Endodermal cell (in vitro differentiated cells): Measurements from ENCODE around the gene EML5. TPM values are rescaled to one million over a fixed set of nuclear protein-coding genes. Genes with fewer than 3 reads are reported as not detected.
"Not testable (repeated sequence)": the region's sequence is repeated elsewhere in the genome, so short reads cannot be mapped to it uniquely, and the experiment has no call there.

Experiments
- DNase-seq: peaks from one replicate; pipeline ENCODE4 v3.0.0-alpha.2; 2017
- H3K27ac ChIP-seq: 2 replicates; pipeline ENCODE4 v1.5.1; 2013; ENCODE audit warnings: mild to moderate bottlenecking, low read depth, low read length, moderate library complexity
- H3K27me3 ChIP-seq: 2 replicates; pipeline ENCODE4 v1.6.1; 2013; ENCODE audit warnings: mild to moderate bottlenecking, low read length, moderate library complexity; ENCODE audit not compliant: insufficient read depth, control insufficient read depth, poor library complexity, severe bottlenecking
- H3K36me3 ChIP-seq: 2 replicates; pipeline ENCODE4 v1.7.0; 2013; ENCODE audit warnings: mild to moderate bottlenecking, low read length, moderate library complexity; ENCODE audit not compliant: control insufficient read depth, insufficient read depth
- H3K4me1 ChIP-seq: one replicate; pipeline ENCODE4 v1.7.0; 2013; ENCODE audit warnings: low read length; ENCODE audit not compliant: control insufficient read depth, insufficient read depth
- H3K4me3 ChIP-seq: 2 replicates; pipeline ENCODE4 v1.5.1; 2013; ENCODE audit warnings: mild to moderate bottlenecking, low read length, moderate library complexity
- H3K9ac ChIP-seq: 2 replicates; pipeline ENCODE4 v1.6.1; 2013; ENCODE audit warnings: mild to moderate bottlenecking, low read length, moderate library complexity; ENCODE audit not compliant: poor library complexity, severe bottlenecking; ENCODE audit errors: extremely low read depth
- H3K9me3 ChIP-seq: 2 replicates; pipeline ENCODE4 v1.6.1; 2013; ENCODE audit warnings: mild to moderate bottlenecking, low read length, moderate library complexity; ENCODE audit not compliant: control insufficient read depth
- H3K27ac Mint-ChIP-seq: 2 replicates; pipeline ENCODE4 v1.8.0; 2020; ENCODE audit warnings: mixed read lengths
- H3K27me3 Mint-ChIP-seq: 2 replicates; pipeline ENCODE4 v1.8.0; 2021; ENCODE audit warnings: mild to moderate bottlenecking, mixed read lengths; ENCODE audit not compliant: insufficient read depth
- H3K36me3 Mint-ChIP-seq: 2 replicates; pipeline ENCODE4 v1.8.0; 2020; ENCODE audit warnings: low read depth, mixed read lengths
- H3K4me1 Mint-ChIP-seq: 2 replicates; pipeline ENCODE4 v1.8.0; 2020; ENCODE audit warnings: mixed read lengths
- H3K4me3 Mint-ChIP-seq: 2 replicates; pipeline ENCODE4 v1.8.0; 2020; ENCODE audit warnings: mild to moderate bottlenecking, moderate library complexity, mixed read lengths
- H3K9me3 Mint-ChIP-seq: 2 replicates; pipeline ENCODE4 v1.8.0; 2020; ENCODE audit warnings: mild to moderate bottlenecking, mixed read lengths
- WGBS, 2 experiments: methylation state at CpG; one replicate each; pipeline versions ENCODE4 v1.1.5 to v1.1.7; 2013; ENCODE audit warnings: missing lambda C conversion rate in 2 of 2, mixed read lengths in 1 of 2; ENCODE audit not compliant: insufficient coverage in 1 of 2, insufficient read length in 1 of 2; 5-methylcytosine and 5-hydroxymethylcytosine counted together
- total RNA-seq, 2 donors: library from RNA; stranded (reverse); fragmentation: NEBNext Ultra II Directional in 1 of 2; extraction: Animal tissue kit (Norgen Biotek cat#: 25700) in 1 of 2; gene quantifications; 2 replicates in 1 of 2; 3 replicates in 1 of 2; pipeline ENCODE4 v1.2.1, GENCODE V29; 2021
- TF ChIP-seq, protein P1 (sequence below): fragments of 200-600 bp; sonication (generic); conservative IDR thresholded peaks from 2 replicates; pipeline ENCODE4 v1.5.0; 2021; ENCODE audit warnings: antibody characterized with exemption, mild to moderate bottlenecking

EML5 gene
- total RNA-seq, 2 donors from 2014 or later, result 1.7 to 2.3 TPM

- DNase-seq, result no peak
- Mint-ChIP-seq H3K4me1 (peaks cover 3% of the 10 kb centered on the region), H3K4me3 (peak overlapping the region; percentile 69), H3K27ac (no peak overlapping the region), H3K36me3 (no peaks in the 10 kb centered on the region), H3K9me3 (peaks cover 7% of the 10 kb centered on the region), H3K27me3 (peaks cover 64% of the 10 kb centered on the region)
- no peak overlapping the region for H3K27ac ChIP-seq
- H3K9me3 ChIP-seq, result peaks cover 15% of the 10 kb centered on the region
- TF ChIP-seq, protein P1, sequence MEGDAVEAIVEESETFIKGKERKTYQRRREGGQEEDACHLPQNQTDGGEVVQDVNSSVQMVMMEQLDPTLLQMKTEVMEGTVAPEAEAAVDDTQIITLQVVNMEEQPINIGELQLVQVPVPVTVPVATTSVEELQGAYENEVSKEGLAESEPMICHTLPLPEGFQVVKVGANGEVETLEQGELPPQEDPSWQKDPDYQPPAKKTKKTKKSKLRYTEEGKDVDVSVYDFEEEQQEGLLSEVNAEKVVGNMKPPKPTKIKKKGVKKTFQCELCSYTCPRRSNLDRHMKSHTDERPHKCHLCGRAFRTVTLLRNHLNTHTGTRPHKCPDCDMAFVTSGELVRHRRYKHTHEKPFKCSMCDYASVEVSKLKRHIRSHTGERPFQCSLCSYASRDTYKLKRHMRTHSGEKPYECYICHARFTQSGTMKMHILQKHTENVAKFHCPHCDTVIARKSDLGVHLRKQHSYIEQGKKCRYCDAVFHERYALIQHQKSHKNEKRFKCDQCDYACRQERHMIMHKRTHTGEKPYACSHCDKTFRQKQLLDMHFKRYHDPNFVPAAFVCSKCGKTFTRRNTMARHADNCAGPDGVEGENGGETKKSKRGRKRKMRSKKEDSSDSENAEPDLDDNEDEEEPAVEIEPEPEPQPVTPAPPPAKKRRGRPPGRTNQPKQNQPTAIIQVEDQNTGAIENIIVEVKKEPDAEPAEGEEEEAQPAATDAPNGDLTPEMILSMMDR, result no peak
- H3K9ac ChIP-seq, result no peak overlapping the region
- peak overlapping the region; percentile 87 for H3K4me3 ChIP-seq
- no peaks in the 10 kb centered on the region for H3K36me3 ChIP-seq
- 72 to 100% methylated on average over 1 to 3 of the region's 3 CpGs for WGBS, 2 experiments
- peaks cover 53% of the 10 kb centered on the region for H3K27me3 ChIP-seq
- H3K4me1 ChIP-seq, result no peaks in the 10 kb centered on the region
Measured at GRCh38 chr14:88791252-88791621, 1.5 kb downstream of the EML5 start.

DNA sequence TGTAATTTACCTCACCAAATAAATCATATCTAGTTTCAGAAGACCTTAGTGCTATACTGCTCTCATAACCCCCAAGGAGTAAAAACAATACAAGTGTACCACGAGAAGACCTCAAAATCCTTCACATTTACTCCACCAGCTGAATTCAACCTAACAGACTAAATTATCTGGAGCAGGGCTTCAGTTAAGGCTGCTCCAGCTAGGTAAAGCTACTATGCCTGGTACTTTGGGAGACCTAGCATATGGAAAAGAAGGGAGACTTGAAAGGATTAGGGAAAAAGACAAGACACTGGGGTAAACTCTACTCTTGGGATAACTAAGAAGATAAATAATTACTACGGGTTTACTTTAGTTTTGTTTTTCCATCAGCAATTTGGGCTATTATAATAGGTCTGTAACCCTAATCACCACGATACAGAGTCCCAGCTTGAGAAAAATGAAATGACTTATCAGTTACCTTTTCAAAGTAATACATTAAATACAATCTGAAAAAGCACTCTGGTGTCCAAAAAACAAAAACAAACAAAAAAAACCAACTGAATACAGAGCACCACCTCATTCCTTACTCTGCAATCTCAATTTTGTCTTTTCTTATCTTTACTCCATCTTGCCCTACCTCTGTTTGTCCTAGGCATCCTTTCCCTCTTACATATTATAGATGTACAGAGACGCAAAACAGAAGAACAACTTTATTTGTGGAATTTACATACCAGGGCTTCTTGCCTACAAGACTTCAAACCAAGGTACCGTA lies 2.1 kb downstream of the EML5 start:
- Mint-ChIP-seq H3K9me3 (peaks cover 11% of the 10 kb centered on the region), H3K36me3 (no peaks in the 10 kb centered on the region), H3K4me3 (no peak overlapping the region), H3K27ac (no peak overlapping the region), H3K27me3 (peaks cover 64% of the 10 kb centered on the region), H3K4me1 (peaks cover 6% of the 10 kb centered on the region)
- no peak overlapping the region for H3K9ac ChIP-seq
- H3K4me1 ChIP-seq, result no peaks in the 10 kb centered on the region
- no peaks in the 10 kb centered on the region for H3K36me3 ChIP-seq
- DNase-seq, result no peak
- WGBS, 2 experiments, result 87 to 90% methylated on average over 4 to 5 of the region's 5 CpGs
- TF ChIP-seq, protein P1, result no peak
- peak overlapping the region; percentile 87 for H3K4me3 ChIP-seq
- H3K27ac ChIP-seq, result no peak overlapping the region
- peaks cover 53% of the 10 kb centered on the region for H3K27me3 ChIP-seq
- peaks cover 15% of the 10 kb centered on the region for H3K9me3 ChIP-seq

GRCh38 chr14:88789573-88789972 lies 3.2 kb downstream of the EML5 start:
- H3K27me3 Mint-ChIP-seq, result peaks cover 60% of the 10 kb centered on the region
- Histone ChIP-seq H3K27me3 (peaks cover 53% of the 10 kb centered on the region), H3K9me3 (peaks cover 22% of the 10 kb centered on the region)
- H3K9ac ChIP-seq, H3K36me3 Mint-ChIP-seq, H3K4me1 Mint-ChIP-seq, DNase-seq, H3K4me3 ChIP-seq, H3K27ac Mint-ChIP-seq, H3K36me3 ChIP-seq, H3K4me3 Mint-ChIP-seq, H3K27ac ChIP-seq, H3K4me1 ChIP-seq: not testable (repeated sequence)
- H3K9me3 Mint-ChIP-seq, result peaks cover 19% of the 10 kb centered on the region

DNA sequence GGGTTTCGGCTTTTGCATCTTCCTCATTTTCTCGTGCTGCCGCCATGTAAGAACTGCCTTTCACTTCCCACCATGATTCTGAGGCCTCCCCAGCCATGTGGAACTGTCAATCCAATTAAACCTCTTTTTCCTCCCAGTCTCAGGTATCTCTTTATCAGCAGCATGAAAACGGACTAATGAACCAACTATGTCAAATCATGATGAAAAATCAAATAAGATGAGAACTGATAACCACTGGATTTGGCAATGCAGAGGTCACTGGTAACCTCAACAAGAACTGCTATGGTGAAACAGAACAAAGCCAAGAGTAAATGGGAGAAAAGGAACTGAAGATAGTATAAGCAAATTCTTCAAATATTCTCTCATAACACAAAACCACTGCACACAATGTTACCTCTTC lies 6.0 kb downstream of the EML5 start:
- no peak for DNase-seq
- Histone ChIP-seq H3K27me3 (peaks cover 35% of the 10 kb centered on the region), H3K4me3 (peak overlapping the region; percentile 17), H3K27ac (no peak overlapping the region), H3K9me3 (peaks cover 49% of the 10 kb centered on the region), H3K36me3 (no peaks in the 10 kb centered on the region), H3K4me1 (no peaks in the 10 kb centered on the region), H3K9ac (no peak overlapping the region)
- WGBS, 2 experiments, result 90 to 95% methylated on average over 4 of the region's 4 CpGs
- no peak overlapping the region for H3K27ac Mint-ChIP-seq
- no peak overlapping the region for H3K4me3 Mint-ChIP-seq
- peaks cover 6% of the 10 kb centered on the region for H3K36me3 Mint-ChIP-seq
- TF ChIP-seq, protein P1, result no peak
- H3K27me3 Mint-ChIP-seq, result peaks cover 38% of the 10 kb centered on the region
- peaks cover 47% of the 10 kb centered on the region for H3K9me3 Mint-ChIP-seq
- peaks cover 3% of the 10 kb centered on the region for H3K4me1 Mint-ChIP-seq
